ENCODE measurements around the gene CIT.

Gene CIT

GRCh38 chr12:119797090-119797489 is 80.0 kb downstream of the CIT start:
- peak in 1 of 2 donors; percentile 32 for DNase-seq

GRCh38 chr12:119796292-119796691 is 80.8 kb downstream of the CIT start:
- no peak for DNase-seq

DNA sequence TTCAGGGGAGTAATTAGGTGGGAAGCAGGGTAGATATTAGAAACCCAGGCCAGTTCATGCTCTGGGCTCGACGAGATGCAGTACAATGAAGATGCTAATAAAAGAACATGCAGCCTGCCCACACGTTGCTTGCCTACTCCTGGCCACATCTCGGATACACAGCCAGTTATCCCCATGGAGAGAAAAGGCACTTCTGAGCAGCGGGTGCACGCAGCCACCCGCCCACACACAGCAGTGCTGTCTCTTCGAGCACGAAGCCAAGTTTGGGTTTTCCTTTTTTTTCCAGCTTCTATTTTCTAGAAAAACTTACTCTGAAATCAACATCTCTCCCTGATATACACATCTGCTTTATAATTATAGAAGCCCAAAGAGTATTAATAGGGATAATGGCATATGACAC is 85.7 kb downstream of the CIT start:
- no peak for DNase-seq

- no peak for DNase-seq
These were observed 88.3 kb downstream of the CIT start for GRCh38 chr12:119788786-119789185.

DNA sequence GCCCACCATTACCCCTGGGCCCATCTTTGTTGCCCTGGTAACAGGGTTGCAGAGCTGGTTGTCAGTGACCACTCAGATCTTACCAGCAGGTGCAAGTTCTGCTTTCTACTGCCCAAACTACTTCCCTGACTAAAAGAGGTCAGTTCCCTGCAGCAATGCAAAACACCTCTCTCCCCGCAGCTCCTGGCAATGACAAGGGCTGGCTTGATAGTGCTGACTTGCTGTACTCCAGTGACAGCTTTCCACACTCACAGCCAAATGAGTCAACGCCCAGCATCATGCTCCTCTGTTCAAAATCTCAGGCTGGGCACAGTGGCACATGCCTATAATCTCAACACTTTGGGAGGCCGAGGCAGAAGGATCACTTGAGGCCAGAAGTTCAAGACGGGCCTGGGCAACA is 90.6 kb downstream of the CIT start:
- DNase-seq, result no peak

DNA sequence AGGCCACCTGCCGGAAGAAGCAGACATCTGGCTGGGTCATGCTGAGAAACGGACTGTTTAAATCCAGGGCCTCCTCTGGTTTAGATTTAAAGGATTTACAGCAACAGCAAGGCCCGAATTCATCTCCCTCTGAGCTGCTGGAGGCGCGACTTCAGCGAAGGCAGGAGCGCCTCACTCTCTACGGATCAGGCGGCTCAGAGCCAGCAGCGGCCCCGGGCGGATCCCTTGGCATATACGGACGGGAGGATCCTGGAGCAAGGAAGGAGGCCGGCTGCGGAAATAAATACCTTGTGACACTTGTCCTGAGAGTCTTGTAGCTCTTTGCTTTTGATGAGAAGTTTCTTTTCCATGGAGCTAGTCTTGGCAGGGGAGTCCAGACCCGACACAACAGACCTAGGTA is 92.4 kb downstream of the CIT start:
- DNase-seq, result no peak

GRCh38 chr12:119783787-119784186 is 93.3 kb downstream of the CIT start:
- no peak for DNase-seq

GRCh38 chr12:119781804-119782203 is 95.3 kb downstream of the CIT start:
- no peak for DNase-seq

GRCh38 chr12:119780786-119781434 is 96.2 kb downstream of the CIT start:
- peak; percentile 5 to 40 for DNase-seq

DNA sequence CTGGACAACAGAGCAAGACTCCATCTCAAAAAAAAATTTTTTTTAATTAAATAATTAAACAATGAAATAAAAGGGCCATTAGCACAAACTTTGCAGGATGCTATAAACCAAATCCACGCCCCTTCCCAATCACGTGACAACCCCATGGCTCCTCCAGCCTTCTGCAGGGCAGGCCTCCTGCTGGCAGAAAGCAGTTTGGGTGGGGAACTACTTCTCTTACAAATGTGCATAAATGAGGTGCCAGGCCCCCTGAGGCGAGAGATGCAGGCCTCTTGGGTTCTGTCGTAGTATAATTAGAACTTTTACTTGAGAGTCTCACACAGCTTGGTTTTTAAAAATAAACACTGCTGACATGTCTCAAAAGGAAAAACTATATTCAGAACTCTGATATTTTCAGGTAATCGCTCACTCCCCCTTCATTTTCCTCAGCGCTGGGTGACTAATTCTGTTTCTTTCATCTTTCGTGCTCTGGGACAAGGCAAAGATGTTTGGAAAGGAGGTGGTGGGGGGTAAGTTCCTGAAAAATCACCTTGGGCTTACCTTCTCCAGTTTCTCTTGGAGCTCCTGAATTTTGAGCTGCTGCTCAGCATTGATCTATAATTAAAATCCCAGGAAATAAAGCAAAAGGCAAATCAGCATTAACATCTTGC is 101.7 kb downstream of the CIT start:
- no peak for DNase-seq

DNA sequence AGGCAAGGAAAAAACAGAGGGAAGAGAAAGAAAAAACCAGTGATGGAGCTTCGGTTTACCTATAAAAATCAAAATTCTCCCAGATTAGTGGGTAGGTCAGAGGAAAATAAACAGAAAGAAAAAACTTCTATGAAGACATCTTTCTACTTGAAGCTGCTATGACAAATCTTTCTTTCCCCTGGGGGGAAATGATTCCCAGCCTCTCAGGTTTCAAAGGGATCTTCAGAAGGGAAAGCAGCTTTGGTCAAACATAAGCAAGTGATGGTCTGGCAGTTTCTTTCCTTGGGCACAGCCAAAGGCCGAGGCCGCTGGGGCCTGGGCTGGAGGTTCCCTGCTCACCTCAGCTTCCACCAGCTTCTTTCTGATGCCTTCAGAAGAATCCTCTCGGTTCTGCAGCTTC is 104.7 kb downstream of the CIT start:
- no peak for DNase-seq

DNA sequence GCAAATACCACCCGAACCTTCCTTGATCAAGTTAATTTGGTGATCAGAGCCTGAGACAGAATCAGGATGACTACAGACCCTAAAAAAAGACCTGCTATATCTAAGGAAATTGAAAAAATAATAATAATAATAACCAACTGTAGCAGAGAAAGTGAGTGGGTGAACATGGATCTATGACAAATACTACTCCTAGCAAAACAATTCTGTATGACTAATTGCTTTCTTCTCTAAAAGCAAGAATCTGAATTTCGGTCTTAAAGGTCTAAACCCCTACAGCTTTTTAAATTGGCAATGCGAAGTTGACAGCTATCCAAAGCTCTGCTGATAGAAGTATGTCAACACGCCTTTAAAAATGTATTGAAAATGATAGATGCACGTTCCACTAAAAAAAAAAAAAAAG is 107.0 kb downstream of the CIT start:
- no peak for DNase-seq

DNA sequence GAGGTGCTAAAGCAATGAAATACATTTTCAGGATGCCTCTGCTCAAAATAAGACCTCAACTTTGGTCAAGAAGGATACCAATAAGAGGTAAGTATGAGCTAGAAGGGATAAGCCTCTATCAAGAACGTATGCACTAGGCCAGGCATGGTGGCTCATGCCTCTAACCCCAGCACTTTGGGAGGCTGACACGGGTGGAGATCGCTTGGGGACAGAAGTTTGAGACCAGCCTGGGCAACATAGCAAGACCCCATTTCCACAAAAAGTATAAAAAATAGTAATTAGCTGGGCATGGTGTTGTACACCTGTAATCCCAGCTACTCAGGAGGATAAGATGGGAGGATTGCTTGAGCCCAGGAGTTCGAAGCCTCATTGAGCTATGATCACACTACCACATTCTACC is 114.5 kb downstream of the CIT start:
- no peak for DNase-seq

DNA sequence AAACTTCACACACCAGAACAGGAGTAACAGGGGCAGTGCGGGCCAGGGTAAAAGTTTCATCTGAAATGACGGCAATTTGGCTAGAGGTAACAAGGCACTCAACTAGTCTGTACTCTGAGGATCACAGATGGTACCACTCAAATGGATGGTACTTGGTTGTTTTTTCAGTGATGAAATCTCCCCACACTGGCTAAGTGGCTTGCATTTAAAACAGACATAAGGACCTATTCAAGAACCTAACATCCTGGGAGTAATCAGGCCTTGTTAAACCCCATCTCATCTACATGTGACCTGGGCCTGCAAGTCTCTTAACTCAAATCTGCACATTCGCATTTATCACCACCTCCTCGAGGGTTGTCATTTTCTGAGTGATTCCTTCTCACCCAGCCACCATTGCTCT is 118.4 kb downstream of the CIT start:
- DNase-seq, result no peak

- DNase-seq, result no peak
These were observed 118.9 kb downstream of the CIT start for GRCh38 chr12:119758234-119758633.

GRCh38 chr12:119751961-119752360 is 125.2 kb downstream of the CIT start:
- DNase-seq, result no peak

GRCh38 chr12:119749666-119750065 is 127.5 kb downstream of the CIT start:
- peak in 1 of 2 donors; percentile 15 for DNase-seq

DNA sequence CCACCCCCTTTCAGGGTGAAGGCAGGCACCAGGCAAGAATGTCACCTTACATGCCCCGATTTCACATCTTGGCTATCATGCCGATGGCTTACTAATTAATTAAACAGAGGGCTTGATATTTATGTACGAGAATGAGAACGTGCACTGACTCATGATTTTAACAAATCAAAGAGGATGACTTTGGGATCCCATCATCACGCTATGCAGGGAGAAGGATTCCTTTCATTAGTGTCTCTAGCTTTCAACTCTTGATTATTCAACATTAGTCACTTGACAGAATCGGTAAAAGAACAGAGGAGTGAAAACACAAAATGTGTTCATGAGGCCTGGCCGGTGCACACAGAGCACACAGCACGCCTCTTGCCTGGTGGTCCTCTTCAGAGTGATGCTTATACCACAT is 128.6 kb downstream of the CIT start:
- DNase-seq, result no peak

DNA sequence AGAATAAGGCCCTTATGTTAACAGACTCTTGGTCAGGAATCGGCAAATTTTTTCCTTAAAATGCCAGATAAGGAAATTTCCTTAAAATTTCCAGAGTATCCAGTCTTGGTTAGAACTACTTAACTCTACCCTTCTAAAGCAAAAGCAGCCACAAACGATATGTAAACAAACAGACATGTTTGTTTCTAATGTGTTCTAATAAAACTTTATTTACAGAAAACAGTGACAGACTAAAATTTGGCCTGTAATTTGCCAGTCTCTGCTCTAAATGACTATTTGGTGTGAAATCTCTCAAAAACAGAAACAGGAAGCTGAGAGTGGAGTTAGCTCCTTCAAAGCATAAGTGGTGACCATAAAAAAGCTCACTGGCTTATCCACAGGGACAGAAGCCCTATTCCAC is 131.0 kb downstream of the CIT start:
- DNase-seq, result no peak

- no peak for DNase-seq
These were observed 132.1 kb downstream of the CIT start for GRCh38 chr12:119744900-119745606.

DNA sequence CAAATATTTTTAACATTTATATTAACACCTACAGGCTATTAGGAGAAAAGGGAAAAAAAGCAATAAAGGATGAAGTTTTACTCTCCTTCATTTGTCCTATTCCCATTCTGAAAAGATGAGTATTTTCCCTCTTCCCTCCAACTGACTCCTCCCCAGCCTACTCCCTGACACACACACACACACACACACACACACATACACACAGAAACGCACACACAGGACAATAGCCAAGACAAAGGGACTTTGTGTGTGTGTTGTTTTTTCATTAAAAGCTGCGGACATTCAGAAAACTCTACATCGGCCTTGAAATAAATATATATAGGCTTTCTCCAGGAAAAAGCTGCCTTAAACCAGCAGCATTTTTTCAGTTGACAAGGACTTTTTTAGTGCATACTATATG is 134.4 kb downstream of the CIT start:
- DNase-seq, result peak in 1 of 2 donors; percentile 31

GRCh38 chr12:119740830-119741229 is 136.3 kb downstream of the CIT start:
- DNase-seq, result no peak

GRCh38 chr12:119735079-119735478 is 142.0 kb downstream of the CIT start:
- DNase-seq, result no peak

DNA sequence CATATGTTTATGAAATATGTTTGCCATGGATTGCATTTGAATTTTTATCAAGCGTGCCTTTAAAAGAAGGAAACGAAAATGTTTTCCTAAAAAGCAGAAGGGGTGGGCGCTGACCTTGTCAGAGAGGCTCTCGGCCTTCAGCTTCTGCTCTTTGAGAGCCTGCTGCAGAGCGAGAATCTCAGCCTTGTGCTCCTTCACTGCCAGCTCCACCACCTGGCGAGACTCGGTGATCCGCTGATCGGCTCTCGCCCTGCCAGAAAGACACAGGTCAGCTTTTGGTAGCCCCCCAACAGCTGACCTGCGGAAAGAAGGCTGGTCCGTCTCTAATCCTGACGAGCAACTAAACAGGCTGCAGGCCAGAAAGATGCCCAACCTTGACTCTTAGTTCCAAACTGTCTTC is 146.7 kb downstream of the CIT start:
- no peak for DNase-seq

Data from hippocampal formation (tissue), 2 donors.